GM19468 (cell line): ENCODE measurements around the gene ULK3.
A peak's percentile ranks its signal among the peaks of the same experiment; 100 is the strongest.

Experiments used
- ATAC-seq: cut with Tn5 transposase; IDR thresholded peaks from one replicate; pipeline ENCODE4 v1.9.1; 2021; ENCODE audit warnings: mild to moderate bottlenecking, moderate library complexity, moderate number of reproducible peaks; ENCODE audit not compliant: unreplicated experiment; ENCODE audit errors: extremely low read depth

Gene ULK3

DNA sequence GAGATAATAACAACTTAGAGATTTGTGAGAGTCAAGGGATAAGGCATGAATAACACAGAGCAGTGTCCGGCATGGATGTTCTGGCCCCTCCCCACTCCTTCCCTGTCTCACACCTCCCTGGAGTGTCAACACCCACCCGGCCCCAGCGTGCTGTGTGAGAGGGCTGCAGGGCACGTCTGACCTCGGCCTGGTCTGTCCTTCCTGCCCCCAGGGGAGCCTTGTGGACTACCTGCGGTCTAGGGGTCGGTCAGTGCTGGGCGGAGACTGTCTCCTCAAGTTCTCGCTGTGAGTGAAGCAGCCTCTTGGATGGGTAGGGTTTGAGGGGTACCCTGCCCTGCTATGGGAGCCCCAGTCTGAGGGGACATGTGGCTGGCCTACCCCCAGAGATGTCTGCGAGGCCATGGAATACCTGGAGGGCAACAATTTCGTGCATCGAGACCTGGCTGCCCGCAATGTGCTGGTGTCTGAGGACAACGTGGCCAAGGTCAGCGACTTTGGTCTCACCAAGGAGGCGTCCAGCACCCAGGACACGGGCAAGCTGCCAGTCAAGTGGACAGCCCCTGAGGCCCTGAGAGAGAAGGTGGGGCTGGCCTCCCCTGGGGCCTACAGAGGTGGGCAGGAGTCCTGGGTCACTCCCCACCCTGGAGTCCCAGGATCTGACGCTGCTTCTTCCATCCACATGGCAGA, 41.5 kb downstream of the ULK3 start:
- no peak for ATAC-seq

DNA sequence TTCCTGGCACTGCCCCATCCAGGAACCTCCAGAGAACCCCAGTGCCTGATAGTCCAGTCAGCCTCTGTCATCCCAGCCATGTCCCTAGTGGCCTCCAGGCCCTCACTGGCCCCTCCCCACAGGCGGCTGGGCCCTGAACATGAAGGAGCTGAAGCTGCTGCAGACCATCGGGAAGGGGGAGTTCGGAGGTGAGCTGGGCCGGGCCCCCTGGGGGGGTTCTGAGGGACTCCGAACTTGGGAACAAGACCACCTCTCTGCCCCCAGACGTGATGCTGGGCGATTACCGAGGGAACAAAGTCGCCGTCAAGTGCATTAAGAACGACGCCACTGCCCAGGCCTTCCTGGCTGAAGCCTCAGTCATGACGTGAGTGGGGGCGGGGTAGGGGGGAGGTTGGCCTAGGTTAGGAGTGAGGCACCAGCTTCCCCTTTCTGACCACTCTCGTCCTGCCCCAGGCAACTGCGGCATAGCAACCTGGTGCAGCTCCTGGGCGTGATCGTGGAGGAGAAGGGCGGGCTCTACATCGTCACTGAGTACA, 42.3 kb downstream of the ULK3 start:
- no peak for ATAC-seq

DNA sequence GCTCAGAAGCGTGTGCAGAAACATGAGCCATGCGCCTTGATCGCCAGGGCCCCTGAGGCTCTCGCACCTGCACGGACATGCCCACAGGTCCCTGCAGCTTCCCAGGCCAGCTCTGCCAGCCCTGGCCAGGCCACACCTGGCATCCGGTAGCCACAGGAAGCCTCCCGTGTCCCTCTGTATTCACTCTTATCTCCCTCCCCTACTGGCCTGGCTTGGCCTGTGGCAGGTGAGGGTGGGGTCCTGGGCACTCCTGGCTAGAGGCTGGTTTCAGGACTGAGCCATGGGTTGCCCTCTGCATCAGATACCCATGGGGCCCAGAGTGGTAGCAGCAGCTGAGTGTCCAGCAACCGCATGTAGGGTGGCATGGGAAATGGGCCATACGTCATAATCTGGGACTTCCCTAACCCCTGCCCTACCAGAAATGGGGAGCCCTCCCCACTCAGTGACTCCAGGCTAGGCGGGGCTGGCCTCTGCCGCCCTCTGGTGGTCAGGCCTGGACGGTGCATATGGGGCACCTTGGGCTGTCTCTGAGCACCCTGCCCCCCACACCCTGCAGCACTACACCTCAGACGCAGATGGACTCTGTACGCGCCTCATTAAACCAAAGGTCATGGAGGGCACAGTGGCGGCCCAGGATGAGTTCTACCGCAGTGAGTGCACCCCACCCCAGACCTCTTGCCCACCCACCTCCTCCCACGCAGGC, 42.9 kb downstream of the ULK3 start:
- ATAC-seq = peak; percentile 35

DNA sequence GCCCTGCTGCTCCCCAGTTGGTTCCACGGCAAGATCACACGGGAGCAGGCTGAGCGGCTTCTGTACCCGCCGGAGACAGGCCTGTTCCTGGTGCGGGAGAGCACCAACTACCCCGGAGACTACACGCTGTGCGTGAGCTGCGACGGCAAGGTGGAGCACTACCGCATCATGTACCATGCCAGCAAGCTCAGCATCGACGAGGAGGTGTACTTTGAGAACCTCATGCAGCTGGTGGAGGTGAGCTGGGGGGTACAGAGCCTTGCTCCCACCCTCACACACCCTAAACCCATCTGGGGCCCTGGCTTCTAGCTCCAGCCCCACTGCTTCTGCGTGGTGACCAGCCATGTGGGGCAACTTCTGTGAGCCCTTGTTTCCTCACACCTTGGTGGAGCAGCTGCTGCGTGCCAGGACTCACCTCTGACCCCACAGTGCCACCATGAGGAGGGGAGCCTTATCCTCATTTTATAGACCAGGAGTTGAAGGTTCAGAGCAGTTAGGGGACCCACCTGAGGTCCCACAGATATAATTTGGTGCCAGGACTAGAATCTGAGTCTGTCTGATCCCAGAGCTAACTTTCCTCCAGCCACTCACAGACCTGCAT, 43.6 kb downstream of the ULK3 start:
- no peak for ATAC-seq

DNA sequence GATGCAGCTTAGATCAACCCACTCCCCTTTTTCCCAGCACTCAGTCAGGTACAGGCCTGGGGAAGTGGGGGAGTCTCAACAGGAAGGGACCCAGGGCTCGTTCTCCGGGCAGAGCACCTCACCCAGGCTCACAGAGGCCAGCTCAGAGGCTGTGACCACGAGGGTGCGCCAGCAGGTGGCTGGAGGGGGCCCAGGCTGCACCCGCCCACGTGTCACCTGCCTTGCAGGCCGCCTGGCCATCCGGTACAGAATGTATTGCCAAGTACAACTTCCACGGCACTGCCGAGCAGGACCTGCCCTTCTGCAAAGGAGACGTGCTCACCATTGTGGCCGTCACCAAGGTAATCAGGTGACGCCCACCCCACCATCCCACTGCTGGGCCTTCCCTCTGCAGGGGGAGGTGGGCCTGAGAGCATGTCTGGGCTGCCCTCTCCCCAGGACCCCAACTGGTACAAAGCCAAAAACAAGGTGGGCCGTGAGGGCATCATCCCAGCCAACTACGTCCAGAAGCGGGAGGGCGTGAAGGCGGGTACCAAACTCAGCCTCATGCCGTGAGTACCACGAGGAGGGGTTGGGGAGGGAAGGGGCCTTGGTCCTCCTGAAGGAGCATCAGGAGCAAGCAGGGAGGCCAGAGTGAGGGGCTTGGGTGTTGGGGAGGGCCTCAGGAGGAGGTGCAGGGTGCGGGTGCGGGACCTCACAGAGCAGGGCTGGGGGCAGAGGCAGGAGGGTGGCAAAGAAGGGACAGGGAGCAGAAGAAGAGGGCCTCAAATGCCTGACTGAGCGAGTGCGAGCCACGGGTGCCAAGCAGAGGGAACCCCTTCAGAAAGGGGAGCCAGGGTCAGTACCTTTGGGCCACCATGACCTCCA, 44.3 kb downstream of the ULK3 start:
- ATAC-seq = no peak

DNA sequence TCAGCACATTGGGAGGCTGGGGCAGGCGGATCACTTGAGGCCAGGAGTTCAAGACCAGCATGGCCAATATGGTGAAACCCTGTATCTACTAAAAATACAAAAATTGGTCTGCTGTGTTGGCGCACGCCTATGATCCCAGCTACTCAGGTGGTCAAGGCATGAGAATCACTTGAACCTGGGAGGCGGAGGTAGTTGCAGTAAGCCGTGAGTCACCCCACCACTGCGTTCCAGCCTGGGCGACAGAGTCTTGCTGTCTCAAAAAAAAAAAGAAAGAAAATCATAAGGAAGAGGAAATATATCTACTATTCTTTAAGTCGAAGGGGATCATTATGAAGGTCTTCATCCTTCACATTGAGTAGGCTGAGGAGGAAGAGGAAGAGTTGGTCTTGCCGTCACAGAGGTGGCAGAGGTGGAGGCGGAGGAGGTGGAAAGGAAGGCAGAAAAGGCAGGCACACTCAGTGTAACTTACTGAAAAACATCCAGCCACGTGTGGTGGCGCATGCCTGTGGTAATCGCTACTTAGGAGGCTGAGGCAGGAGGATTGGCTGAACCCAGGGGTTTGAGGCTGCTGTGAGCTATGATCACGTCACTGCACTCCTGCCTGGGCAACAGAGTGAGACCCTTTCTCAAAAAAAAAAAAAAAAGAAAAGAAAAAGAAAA, 46.9 kb downstream of the ULK3 start:
- no peak for ATAC-seq

DNA sequence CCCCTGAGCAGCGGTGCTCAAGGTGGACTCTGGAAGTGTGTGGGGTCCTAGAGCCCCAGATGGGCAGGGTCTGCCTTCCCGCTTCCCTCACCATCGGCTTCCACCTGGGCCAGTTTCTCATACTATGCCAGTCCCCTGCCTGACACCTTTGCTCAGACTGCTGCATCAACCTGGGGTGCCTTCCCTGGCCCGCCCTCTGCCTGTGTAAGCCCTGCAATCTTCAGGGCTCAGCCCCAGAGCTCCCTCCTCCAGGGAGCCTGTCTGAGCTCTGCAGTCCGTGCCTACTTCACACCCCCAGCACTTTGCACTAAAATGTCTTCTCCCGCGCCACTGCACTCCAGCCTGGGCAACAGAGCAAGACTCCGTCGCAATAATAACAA, 48.0 kb downstream of the ULK3 start:
- no peak for ATAC-seq

DNA sequence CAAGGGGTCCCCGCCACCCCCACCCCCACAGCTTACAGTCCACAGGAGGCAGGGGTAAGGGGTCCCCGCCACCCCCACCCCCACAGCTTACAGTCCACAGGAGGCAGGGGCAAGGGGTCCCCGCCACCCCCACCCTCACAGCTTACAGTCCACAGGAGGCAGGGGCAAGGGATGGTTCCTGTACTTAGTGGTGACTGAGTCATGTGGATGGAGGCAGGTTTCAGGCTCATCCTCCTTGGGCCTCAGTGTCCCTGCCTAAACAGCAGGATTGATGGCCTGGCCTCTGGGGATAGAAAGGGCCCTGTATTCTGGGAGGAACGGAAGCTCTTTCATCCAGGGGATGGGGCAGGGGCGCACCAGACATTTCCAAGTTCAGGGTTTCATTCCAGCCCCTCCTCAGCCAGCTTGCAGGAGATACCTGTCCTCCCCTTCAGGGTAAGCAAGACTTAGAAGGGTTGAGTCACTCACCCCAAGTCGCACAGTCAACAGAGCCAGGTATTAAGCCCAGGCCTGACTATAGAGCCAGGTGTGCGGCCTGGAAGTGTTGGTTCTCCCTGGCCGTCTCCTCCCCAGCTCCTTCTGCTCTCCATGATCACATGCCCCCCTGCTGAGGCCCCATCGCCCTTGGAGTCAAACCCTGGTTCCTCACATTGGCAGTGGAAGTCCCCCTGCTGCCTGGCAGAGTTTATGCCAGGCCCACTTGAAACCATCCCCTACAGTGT, 48.5 kb downstream of the ULK3 start:
- ATAC-seq = no peak

DNA sequence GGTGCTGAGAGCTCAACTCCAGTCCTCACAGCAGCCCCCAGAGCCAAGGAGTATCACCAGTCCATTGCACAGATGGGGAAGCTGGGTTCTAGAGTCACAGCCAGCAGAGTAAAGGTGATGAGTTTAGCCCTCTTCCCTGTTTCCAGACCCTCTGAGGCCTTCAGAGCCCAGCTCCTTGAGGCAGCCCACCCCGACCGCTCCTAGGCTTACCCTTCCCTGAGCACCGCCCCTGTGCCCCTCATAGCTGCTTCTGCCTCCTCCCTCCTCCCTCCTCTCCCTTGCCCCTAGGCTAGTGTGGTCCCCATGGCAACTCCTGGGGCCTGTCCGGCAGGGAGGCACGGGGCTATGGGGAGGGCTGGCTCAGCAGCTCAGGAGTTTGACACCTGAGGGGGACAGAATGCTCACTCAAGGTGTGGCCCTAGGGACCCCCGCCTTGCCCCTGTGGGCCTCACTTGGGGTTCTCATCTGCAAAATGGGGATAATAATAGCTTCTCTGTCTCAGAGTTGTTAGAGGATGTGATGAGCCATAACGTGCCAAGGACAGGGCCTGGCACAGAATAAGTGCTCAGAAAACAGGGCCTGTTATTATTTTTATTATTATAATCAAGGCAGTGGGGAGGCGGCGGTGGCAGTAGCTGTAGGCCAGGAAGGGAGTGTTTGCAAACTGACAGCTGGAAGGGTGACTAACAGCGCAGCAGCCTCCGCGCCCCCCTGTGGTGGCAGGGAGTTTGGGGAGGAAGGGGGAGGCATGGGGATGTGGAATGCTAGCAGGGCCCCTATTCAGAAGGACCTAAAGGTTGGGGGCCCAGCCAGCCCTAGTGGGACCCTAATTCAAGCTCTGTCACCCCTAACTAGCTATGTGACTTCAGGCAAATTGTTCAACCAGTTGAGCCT, 49.6 kb downstream of the ULK3 start:
- no peak for ATAC-seq

DNA sequence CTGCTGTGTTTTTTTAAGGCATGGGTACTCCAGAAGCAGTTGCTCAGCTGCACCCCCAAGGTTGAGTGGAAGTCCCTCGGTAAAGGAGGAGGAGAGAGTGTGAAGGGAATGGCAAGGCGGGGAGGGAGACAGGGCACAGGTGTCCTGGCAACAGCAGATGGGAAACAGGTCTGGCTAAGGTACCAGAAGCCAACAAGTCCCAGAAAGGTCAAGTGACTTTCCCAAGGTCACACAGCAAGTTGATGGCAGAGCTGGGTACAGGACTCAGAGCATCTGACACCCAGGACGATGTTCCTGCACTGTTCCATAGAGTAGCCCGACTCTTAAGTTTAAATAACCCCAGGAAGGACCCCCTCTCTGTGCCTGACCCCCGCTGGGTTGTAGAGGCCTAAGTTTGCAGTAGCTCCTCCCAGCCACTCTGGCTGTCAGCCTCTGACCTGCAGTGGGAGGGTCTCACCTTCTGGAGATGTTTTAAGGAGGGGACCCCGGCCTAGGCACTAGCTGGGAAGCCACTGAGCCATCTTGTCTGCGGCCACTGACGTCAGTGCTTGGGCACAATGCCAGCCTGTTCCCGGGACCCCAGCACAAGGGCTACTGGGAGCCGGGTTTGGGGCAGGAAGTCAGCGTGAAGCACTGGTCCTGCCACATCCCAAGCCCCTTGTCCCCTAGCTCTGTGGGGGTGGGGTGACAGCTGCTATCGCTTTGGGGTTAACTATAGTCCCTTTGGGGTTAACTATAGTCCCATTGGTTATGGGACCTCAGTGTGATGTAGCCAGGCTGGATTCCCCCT, 50.5 kb downstream of the ULK3 start:
- no peak for ATAC-seq

DNA sequence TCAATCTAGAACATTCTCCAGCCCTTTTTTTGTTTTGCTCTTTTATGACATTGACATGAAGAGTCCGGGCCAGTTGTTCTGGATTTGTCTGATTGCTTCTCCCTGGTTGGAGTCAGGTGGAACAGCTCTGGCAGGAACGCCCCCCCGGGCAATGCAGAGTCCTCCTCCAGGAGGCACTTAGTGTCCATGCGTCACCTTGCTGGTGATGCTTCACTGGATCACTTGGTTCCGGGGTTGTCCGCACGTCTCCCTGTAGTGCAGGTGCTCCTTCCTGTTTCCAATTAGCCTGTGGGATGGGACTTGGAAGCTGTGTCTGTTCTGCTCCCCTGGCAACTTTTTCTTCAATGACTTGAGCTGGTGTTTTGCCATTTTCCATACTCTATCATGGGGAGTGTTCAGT, 51.3 kb downstream of the ULK3 start:
- no peak for ATAC-seq

DNA sequence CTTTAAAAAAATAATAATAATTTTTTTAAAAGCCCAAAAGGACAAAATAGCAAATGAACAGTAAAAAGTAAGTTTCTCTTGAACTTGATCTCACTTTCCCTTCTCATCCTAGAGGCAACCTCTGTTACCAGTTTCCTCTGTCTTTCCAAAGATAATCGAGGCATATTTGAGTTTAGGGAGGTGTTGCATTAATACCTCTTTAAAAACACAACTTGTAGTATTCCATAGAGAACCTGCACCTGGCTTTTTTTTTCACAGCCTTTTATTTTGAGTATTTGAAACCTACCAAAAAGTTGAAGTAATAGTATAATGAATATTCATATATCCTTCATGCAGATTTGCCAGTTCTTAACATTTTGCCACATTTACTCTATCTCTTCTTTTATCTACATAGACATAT, 51.9 kb downstream of the ULK3 start:
- ATAC-seq = no peak

DNA sequence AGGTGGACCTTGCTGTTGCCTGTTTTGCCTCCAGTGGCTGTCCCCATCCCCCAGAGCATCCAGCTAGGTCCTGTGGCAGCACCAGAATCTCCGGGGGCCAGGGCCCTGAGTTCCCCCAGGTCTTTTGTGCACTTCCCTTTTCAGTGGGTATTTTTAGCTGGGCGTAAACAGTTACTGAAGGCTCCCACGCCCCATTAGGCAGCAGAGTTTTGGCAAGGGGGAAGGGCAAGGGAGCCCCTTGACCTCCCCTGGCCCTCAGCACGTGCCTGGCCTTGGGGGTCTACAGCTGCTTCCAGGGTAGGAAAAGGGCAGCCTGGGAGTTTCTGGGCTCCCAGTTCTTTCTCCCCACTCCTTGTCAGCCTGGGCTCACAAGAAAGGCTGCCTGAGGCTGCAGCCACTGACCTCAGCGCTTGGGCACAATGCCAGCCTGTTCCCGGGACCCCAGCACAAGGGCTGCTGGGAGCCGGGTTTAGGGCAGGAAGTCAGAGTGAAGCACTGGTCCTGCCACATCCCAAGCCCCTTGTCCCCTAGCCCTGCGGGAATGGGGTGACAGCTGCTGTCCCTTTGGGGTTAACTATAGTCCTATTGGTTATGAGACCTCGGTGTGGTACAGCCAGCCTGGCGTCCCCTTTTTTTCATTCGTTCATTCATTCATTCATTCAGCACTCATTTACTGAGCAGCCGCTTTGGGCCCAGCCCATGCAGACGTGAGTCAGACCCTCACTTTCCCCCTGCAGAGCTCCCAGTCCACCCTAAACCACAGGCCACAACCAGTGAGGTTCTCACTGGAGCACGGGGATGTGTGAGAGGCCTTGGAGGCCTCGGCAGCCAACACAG, 52.7 kb downstream of the ULK3 start:
- ATAC-seq = no peak

DNA sequence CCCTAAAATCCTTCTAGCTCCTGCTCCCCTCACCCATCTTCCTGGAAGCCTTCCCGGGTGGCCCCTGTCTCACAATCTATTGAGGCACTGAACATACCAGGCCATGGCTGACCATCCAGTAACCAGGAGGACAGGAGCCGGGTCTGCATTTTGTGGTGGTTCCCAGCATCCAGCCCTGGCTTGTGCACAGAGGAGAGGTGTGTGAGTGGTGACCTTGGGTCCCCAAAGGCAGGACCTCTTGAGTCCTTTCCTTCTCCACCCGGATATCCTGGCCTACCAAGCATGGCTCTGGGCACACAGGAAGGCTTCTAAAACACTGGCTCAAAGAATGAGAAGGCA, 53.2 kb downstream of the ULK3 start:
- ATAC-seq = no peak

DNA sequence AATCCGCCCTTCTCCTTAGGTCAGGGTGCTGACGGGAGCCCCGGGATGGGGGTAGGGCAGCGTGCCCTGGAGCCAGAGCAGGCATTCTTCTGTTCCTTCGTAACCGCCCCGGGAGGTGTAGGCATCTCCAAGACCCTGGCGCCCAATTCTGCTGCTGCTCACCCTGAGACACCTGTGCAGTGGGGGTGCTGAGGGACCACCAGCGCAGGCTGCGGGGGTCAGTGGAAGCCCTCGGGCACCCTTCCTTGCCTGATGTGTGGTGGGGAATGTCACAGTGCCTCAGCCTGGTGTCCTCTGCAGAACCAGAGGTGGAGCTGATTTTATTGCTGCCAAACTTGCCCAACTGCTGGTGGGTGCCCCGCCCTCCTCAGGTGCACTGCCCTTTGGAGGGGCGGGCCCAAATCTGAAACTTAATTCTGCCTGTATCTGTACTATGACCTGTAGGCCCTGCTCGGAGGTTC, 53.8 kb downstream of the ULK3 start:
- ATAC-seq = no peak

DNA sequence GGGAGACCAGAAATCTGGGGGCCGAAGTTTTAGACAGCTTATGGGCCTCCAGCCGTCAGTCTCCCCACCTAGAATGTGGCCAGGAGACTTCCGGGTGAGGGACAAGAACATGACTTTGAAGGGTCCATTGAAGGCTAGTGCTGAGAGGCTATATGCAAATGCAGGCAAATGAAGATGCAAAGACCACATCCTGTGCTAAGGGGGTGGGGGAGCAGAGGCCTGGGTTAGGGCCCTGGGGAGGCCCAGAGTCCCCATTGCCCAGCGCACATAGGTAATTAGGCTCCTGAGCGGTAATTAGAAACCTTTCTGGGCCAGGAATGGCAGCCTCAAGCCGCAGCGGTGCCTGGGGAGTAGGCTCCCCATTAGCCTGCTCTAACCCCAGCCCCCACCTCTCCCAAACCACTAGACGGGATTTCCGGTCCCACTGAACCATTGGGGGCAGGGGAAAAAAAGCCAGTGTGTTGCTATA, 54.2 kb downstream of the ULK3 start:
- no peak for ATAC-seq
